Measurements from ENCODE around the gene C18orf54. TPM values are rescaled to one million over a fixed set of nuclear protein-coding genes. Genes with fewer than 3 reads are reported as not detected.

Gene C18orf54
- total RNA-seq, 1 donor from 2014 or later: 40.1 TPM

DNA sequence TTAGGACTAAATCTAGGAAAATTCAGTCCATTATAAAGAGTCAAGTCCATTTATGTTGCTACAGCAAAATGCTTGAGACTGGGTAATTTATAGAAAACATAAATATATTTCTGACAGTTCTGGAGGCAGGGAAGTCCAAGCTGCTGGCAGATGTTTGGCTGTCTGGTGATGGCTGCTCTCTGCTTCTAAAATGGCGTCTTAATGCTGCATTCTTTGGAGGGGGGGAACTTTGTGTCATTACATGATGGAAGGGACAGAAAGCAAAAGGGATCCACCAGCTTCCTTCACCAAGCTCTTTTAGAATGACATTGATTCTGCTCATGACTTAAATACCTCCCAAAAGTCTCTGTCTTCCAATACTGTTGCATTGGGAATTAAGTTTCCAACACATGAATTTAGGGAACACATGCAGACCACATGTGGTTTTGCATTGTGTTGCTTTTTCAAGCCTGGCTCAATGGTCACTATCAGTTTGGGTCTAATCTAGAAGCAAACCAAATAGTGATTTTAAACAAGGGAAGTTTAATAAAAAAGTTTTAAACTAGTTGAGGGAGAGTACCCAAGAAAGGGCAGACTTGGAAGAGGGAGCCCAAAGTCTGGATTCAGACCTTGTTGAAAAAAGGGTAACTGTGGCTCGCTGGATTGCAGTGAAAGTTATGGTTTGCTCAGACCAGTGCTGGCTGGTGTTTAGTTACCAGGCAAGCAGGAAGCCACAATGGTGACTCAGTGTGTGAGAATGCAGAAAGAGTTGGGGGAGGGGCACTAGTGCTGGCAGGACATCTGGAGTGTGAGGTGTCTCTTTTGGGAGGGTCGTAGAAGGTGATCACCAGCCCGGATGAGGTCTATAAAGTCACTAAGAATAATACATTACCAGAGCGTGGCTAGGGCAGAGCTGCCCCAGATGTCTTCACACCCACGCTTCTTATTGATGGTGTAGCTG is 30.8 kb downstream of the C18orf54 start:
- H3K79me2 ChIP-seq (ENCODE audit: low read depth): no peaks in the 10 kb centered on the region
- H3K9me3 Mint-ChIP-seq: peaks cover 7% of the 10 kb centered on the region
- no peak overlapping the region for H3K27ac Mint-ChIP-seq
- no peak for TF ChIP-seq EZH2 (IDR thresholded peaks at IDR 0.05)
- no peak for TF ChIP-seq EZH2phosphoT487 (IDR thresholded peaks at IDR 0.05)
- no peak overlapping the region for H3K9ac ChIP-seq
- peaks cover 4% of the 10 kb centered on the region for H3K36me3 ChIP-seq
- H3K9me3 ChIP-seq (ENCODE audit: low read depth): no peaks in the 10 kb centered on the region
- peaks cover 16% of the 10 kb centered on the region for H3K4me1 Mint-ChIP-seq
- H4K20me1 ChIP-seq (ENCODE audit: low read depth): no peaks in the 10 kb centered on the region
- H2AFZ ChIP-seq (replicated peaks): peak overlapping the region; percentile 64
- H3K4me3 Mint-ChIP-seq: no peak overlapping the region
- peaks cover 3% of the 10 kb centered on the region for H3K36me3 Mint-ChIP-seq
- H3K27me3 Mint-ChIP-seq (ENCODE audit: insufficient read depth, low read depth): no peaks in the 10 kb centered on the region
- H3K27ac ChIP-seq: no peak overlapping the region
- H3K4me3 ChIP-seq: no peak overlapping the region
- H3K4me1 ChIP-seq: peaks cover 14% of the 10 kb centered on the region
- H3K4me2 ChIP-seq: no peak overlapping the region
- H3K27me3 ChIP-seq: no peaks in the 10 kb centered on the region
- DNase-seq (ENCODE audit: low spot score): peak; percentile 15
- peaks cover 20% of the 10 kb centered on the region for H3F3A ChIP-seq (ENCODE audit: low read depth)

DNA sequence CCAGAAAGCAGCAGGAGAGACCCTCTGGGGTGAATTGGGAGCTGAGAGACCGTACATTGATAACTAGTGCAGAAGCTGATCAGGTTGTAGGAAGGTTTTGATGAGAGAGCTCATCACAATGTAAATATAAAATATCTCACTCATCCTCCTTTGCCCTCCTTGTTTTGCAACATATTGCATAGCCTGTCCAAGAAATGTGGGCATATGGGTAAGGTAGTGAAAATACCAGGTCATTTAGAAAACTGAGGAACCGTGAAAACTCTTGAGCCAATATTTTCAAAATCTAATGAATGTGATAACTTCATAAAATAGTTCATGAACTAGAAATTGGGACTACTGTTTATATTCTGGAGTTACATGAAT is 31.4 kb downstream of the C18orf54 start:
- peak overlapping the region; percentile 64 for H2AFZ ChIP-seq (replicated peaks)
- peaks cover 16% of the 10 kb centered on the region for H3K4me1 Mint-ChIP-seq
- no peak overlapping the region for H3K9ac ChIP-seq
- no peak overlapping the region for H3K27ac Mint-ChIP-seq
- no peak for TF ChIP-seq EZH2 (IDR thresholded peaks at IDR 0.05)
- TF ChIP-seq EZH2phosphoT487 (IDR thresholded peaks at IDR 0.05): no peak
- TF ChIP-seq, protein P1, sequence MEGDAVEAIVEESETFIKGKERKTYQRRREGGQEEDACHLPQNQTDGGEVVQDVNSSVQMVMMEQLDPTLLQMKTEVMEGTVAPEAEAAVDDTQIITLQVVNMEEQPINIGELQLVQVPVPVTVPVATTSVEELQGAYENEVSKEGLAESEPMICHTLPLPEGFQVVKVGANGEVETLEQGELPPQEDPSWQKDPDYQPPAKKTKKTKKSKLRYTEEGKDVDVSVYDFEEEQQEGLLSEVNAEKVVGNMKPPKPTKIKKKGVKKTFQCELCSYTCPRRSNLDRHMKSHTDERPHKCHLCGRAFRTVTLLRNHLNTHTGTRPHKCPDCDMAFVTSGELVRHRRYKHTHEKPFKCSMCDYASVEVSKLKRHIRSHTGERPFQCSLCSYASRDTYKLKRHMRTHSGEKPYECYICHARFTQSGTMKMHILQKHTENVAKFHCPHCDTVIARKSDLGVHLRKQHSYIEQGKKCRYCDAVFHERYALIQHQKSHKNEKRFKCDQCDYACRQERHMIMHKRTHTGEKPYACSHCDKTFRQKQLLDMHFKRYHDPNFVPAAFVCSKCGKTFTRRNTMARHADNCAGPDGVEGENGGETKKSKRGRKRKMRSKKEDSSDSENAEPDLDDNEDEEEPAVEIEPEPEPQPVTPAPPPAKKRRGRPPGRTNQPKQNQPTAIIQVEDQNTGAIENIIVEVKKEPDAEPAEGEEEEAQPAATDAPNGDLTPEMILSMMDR (IDR thresholded peaks at IDR 0.05): no peak
- no peaks in the 10 kb centered on the region for H3K9me3 ChIP-seq (ENCODE audit: low read depth)
- no peaks in the 10 kb centered on the region for H3K27me3 Mint-ChIP-seq (ENCODE audit: insufficient read depth, low read depth)
- DNase-seq (ENCODE audit: low spot score): no peak
- H3K36me3 Mint-ChIP-seq: peaks cover 3% of the 10 kb centered on the region
- H4K20me1 ChIP-seq (ENCODE audit: low read depth): no peaks in the 10 kb centered on the region
- no peaks in the 10 kb centered on the region for H3K79me2 ChIP-seq (ENCODE audit: low read depth)
- H3K4me1 ChIP-seq: peaks cover 14% of the 10 kb centered on the region
- no peak overlapping the region for H3K4me2 ChIP-seq
- no peak overlapping the region for H3K4me3 ChIP-seq
- H3K27ac ChIP-seq: no peak overlapping the region
- H3K27me3 ChIP-seq: no peaks in the 10 kb centered on the region
- peaks cover 7% of the 10 kb centered on the region for H3K9me3 Mint-ChIP-seq
- no peak overlapping the region for H3K4me3 Mint-ChIP-seq
- H3K36me3 ChIP-seq: peaks cover 4% of the 10 kb centered on the region
- peaks cover 19% of the 10 kb centered on the region for H3F3A ChIP-seq (ENCODE audit: low read depth)

DNA sequence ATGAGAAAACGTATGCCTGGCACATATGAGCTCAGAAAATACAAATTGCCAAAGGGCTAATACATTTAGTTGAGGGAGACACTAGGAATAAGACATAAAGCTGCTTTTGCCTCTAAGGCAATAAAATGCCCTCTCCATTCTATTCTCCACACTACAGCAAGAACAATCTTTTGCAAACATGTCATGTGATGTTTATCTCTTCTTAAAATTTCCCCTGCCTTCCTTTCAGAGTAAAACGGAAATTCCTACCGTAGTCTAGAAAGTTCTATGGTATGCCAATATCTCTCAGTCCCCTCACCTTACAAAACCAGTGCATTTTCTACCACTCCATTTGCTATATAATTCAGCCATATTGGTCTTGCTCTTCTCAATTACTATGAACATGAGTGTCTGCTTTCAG is 33.1 kb downstream of the C18orf54 start:
- H4K20me1 ChIP-seq (ENCODE audit: low read depth): no peaks in the 10 kb centered on the region
- no peak overlapping the region for H3K27ac ChIP-seq
- peaks cover 7% of the 10 kb centered on the region for H3K9me3 Mint-ChIP-seq
- no peaks in the 10 kb centered on the region for H3K9me3 ChIP-seq (ENCODE audit: low read depth)
- H3K4me3 ChIP-seq: no peak overlapping the region
- no peak overlapping the region for H3K9ac ChIP-seq
- H3K4me2 ChIP-seq: no peak overlapping the region
- no peak overlapping the region for H3K27ac Mint-ChIP-seq
- H3K27me3 Mint-ChIP-seq (ENCODE audit: insufficient read depth, low read depth): no peaks in the 10 kb centered on the region
- peaks cover 14% of the 10 kb centered on the region for H3F3A ChIP-seq (ENCODE audit: low read depth)
- H3K36me3 ChIP-seq: no peaks in the 10 kb centered on the region
- H3K27me3 ChIP-seq: no peaks in the 10 kb centered on the region
- no peak overlapping the region for H3K4me3 Mint-ChIP-seq
- peaks cover 3% of the 10 kb centered on the region for H3K36me3 Mint-ChIP-seq
- no peak for DNase-seq (ENCODE audit: low spot score)
- H2AFZ ChIP-seq (replicated peaks): no peak overlapping the region
- no peaks in the 10 kb centered on the region for H3K79me2 ChIP-seq (ENCODE audit: low read depth)
- H3K4me1 Mint-ChIP-seq: peaks cover 16% of the 10 kb centered on the region
- no peak for TF ChIP-seq EZH2 (IDR thresholded peaks at IDR 0.05)
- TF ChIP-seq, protein P1 (IDR thresholded peaks at IDR 0.05): no peak
- TF ChIP-seq EZH2phosphoT487 (IDR thresholded peaks at IDR 0.05): no peak
- H3K4me1 ChIP-seq: peaks cover 11% of the 10 kb centered on the region

DNA sequence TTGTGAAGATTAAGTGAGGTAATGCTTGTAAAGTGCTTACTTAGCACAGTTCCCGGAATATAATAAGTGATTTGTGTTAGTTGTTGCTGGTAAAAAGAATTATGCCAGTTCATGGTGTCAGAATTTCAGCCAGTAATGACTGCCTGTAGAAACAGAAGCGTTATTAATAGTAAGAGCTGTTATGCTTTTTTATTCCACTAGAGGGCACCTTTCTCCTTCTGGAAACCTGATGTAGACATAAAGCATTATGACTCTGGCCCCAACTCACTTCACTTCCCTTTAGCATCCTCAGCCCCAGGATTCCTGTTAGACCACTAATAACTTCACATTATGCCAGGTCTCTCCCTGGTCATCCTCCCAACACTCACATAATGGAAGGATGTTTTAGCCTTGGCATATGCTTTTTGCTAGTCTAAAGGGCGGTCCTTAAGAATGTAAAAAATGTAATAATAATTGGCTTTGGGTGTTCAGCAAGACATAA is 34.9 kb downstream of the C18orf54 start:
- no peak overlapping the region for H3K27ac Mint-ChIP-seq
- peak; percentile 74 for DNase-seq (ENCODE audit: low spot score)

More for the DNA sequence above, 34.9 kb downstream of the C18orf54 start:
- no peak overlapping the region for H3K27ac ChIP-seq
- H2AFZ ChIP-seq (replicated peaks): no peak overlapping the region
- Mint-ChIP-seq H3K9me3 (peaks cover 7% of the 10 kb centered on the region), H3K27me3 (ENCODE audit: insufficient read depth, low read depth) (no peaks in the 10 kb centered on the region), H3K36me3 (peaks cover 3% of the 10 kb centered on the region), H3K4me1 (peaks cover 8% of the 10 kb centered on the region), H3K4me3 (no peak overlapping the region)
- H4K20me1 ChIP-seq (ENCODE audit: low read depth): no peaks in the 10 kb centered on the region
- H3K79me2 ChIP-seq (ENCODE audit: low read depth): no peaks in the 10 kb centered on the region
- H3K4me2 ChIP-seq: no peak overlapping the region
- peaks cover 4% of the 10 kb centered on the region for H3K4me1 ChIP-seq
- H3K4me3 ChIP-seq: no peak overlapping the region
- peaks cover 6% of the 10 kb centered on the region for H3F3A ChIP-seq (ENCODE audit: low read depth)
- H3K9me3 ChIP-seq (ENCODE audit: low read depth): no peaks in the 10 kb centered on the region
- no peaks in the 10 kb centered on the region for H3K36me3 ChIP-seq
- TF ChIP-seq EZH2phosphoT487 (IDR thresholded peaks at IDR 0.05) (no peak), EZH2 (IDR thresholded peaks at IDR 0.05) (no peak)
- TF ChIP-seq, protein P1 (IDR thresholded peaks at IDR 0.05): peak; percentile 78
- H3K9ac ChIP-seq: no peak overlapping the region
- no peaks in the 10 kb centered on the region for H3K27me3 ChIP-seq

Data from neural progenitor cell (in vitro differentiated cells).